Astrocyte of the cerebellum (primary cell): ENCODE measurements around the gene CCNT1.
"Not testable (repeated sequence)": the region's sequence is repeated elsewhere in the genome, so short reads cannot be mapped to it uniquely, and the experiment has no call there.

Experiments
- DNase-seq: peaks from one replicate; pipeline ENCODE4 v3.0.0-alpha.2; 2011; ENCODE audit warnings: low read depth
- H3K4me3 ChIP-seq: 2 replicates; pipeline ENCODE4 v1.5.1; 2011; ENCODE audit warnings: mild to moderate bottlenecking, low read depth, low read length, moderate library complexity
- in situ Hi-C: cut with HindIII; loops from 2 replicates; pipeline ENCODE4 v1.10.0; 2017; ENCODE audit warnings: low sequenced_read_pairs
- TF ChIP-seq, protein P1 (sequence below): IDR thresholded peaks from 2 replicates; pipeline ENCODE4 v1.5.1; 2012; ENCODE audit warnings: low read length, low read depth, moderate library complexity, mild to moderate bottlenecking; ENCODE audit errors: missing control alignments

Gene CCNT1

DNA sequence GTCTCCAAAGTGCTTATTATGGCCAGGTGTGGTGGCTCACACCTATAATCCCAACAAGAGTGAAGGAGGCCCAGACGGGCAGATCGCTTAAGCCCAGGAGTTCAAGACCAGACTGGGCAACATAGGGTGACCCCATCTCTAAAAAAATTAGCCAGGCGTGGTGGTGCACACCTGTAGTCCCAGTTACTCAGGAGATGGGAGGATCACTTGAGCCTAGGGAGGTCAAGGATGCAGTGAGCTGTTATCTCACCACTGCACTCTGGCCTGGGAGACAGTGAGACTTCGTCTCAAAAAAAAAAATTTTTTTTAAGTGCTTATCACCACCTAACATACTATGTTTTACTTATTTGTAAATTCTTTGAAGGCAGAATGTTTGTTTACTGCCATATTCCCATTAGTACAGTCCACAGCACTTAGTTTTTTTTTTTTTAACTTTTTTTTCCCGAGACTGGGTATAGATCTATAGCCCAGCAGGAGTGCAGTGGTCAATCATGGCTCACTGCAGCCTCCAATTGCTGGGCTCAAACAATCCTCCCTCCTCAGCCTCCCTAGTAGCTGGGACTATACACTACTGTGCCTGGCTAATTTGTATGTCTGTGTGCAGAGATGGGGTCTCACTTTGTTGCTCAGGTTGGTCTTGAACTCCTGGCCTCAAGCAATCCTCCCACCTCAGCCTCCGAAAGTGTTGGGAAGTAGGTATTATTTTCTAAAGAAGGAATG, 29.7 kb downstream of the CCNT1 start:
- TF ChIP-seq, protein P1, sequence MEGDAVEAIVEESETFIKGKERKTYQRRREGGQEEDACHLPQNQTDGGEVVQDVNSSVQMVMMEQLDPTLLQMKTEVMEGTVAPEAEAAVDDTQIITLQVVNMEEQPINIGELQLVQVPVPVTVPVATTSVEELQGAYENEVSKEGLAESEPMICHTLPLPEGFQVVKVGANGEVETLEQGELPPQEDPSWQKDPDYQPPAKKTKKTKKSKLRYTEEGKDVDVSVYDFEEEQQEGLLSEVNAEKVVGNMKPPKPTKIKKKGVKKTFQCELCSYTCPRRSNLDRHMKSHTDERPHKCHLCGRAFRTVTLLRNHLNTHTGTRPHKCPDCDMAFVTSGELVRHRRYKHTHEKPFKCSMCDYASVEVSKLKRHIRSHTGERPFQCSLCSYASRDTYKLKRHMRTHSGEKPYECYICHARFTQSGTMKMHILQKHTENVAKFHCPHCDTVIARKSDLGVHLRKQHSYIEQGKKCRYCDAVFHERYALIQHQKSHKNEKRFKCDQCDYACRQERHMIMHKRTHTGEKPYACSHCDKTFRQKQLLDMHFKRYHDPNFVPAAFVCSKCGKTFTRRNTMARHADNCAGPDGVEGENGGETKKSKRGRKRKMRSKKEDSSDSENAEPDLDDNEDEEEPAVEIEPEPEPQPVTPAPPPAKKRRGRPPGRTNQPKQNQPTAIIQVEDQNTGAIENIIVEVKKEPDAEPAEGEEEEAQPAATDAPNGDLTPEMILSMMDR = no peak
- in situ Hi-C loops = no loop called here
- no peak for DNase-seq
- H3K4me3 ChIP-seq = no peak overlapping the region

DNA sequence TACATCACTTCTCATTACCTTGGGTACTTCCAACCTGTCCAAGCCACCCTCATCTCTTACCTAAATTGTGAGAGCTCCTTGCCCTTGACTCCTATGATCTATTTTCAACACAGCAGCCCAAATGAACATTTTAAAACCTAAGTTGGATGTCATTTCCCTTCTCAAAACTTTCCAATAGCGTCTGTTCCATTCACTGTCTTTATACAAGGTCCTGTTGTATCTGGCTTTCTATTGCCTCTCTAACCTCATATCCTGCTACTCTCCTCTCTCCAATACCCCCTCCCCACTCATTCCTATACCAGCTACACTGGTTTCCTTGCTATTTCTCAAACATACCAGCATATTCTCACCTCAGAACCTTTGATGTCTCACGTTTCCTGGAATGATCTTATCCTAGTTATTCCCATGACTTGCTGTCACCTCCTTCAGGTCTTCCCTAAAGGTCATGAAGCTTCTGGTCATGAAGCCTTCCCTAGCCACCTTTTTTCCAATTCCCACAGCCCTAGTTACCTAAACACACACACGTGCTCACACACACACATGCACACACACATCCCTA, 30.4 kb downstream of the CCNT1 start:
- TF ChIP-seq, protein P1 = no peak
- in situ Hi-C loops = no loop called here
- H3K4me3 ChIP-seq = no peak overlapping the region
- no peak for DNase-seq

DNA sequence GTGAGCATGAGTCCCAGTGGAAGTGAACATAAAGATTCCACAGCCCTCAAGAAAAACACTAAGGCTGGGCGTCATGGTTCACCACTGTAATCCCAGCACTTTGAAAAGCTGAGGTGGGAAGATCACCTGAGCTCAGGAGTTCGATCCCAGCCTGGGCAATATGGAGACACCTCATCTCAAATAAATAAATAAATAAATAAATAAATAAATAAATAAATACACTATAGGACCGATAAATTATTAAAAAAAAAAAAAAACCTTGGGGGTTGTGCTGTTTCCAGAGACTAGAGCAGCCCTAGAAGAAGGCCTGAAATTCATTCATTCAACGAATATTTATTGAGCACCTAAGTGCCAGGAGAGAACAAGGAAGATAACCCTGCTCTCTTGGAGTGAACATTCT, 33.0 kb downstream of the CCNT1 start:
- TF ChIP-seq, protein P1 = no peak

DNA sequence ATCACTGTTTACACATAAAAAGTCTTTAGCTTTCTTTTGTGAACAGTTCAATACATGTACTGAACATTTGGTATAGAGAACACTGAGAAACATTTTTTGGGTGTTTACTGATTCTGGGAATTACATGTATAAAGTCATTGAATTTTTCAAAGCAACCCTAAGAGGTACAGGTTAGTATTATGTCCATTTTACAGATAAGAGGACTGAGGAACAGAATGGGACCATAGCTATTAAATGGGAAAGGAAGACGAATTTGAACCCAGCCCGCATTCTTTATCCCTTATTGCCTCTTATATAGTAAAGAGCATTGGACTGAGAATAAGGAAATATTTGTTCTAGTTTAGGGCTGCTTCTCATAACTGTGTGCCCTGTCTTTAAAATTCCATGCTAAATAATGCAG, 33.6 kb downstream of the CCNT1 start:
- H3K4me3 ChIP-seq = peak overlapping the region; percentile 98
- in situ Hi-C loops = no loop called here
- TF ChIP-seq, protein P1 = no peak
- no peak for DNase-seq

More for the DNA sequence above, 33.0 kb downstream of the CCNT1 start:
- in situ Hi-C loops = no loop called here
- DNase-seq = no peak
- H3K4me3 ChIP-seq = no peak overlapping the region

DNA sequence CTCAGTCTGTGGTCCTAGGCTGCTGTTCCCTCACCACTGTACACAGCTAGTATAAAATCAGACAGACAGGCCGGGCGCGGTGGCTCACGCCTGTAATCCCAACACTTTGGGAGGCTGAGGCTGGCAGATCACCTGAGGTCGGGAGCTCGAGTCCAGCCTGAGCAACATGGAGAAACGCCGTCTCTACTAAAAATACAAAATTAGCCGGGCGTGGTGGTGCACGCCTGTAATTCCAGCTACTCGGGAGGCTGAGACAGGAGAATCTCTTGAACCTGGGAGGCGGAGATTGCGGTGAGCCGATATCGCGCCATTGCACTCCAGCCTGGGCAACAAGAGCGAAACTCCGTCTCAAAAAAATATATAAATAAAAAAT, 34.0 kb downstream of the CCNT1 start:
- in situ Hi-C loops = not testable (repeated sequence)
- H3K4me3 ChIP-seq = peak overlapping the region; percentile 98

DNA sequence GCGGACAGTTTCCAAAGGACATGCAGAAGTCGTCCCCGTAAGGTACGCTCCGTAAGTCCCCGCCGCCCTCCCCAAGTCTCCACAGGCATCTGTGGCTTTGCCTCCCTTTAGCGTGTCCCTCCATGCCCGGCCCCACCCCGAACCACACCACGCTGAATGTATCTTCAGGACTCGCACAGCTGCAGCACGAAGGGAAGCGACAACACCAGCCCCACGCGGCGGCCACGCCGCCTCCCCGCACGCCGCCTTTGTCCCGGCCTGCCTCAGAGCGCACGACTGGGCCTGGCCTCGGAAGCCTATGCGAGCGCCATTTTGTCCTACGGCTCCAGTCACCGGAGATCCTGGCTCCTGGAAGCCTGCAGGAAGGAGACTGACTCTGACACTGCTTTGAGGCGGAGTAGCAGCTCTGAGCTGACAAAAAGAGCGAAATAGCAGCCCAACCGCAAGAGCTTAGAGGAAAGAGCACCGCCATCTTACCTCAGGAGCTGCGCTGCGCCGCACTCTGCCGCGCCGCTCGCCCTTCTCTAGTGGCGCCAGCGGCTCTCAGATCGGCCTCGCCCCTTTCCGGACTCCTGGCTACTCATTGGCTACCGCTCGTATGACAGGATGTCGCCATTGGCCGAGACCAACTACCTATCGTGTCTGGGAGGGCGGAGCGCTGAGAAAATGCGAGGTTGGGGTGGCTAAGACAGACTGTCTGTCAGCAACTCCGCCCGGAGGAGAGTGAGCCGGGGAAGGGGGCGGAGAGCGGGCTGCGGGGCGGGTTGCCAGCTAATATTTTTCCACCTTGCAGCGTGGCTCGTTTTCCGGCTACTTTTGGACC, 34.6 kb downstream of the CCNT1 start, which contains the start of gene KANSL2:
KANSL2 (minus strand) TSS at position 529 of the 823 bp plus-strand sequence. CDS start 606 bp downstream, outside the sequence.
- in situ Hi-C loops = no loop called here
- peak; percentile 98 for DNase-seq
- peak within 1 kb of the TSS; percentile 98 for H3K4me3 ChIP-seq
- TF ChIP-seq, protein P1 = no peak

More for the DNA sequence above, 34.0 kb downstream of the CCNT1 start:
- not testable (repeated sequence) for DNase-seq

DNA sequence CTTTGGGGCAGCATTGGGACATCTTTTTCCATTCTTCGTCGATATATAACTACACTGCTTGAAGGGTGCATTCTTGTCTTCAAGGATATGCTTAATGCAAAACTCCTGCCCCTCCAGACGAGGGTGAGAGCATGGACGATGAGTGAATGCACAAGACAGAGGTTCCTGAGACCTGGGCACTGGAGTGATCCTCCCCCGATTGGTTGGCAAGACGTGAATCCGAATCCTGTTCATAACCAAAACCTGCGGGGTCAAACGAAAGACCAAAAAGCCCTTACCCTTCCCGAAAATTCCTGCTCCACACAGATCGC, 35.2 kb downstream of the CCNT1 start:
- DNase-seq = no peak
- in situ Hi-C loops = no loop called here
- TF ChIP-seq, protein P1 = no peak
- peak overlapping the region; percentile 98 for H3K4me3 ChIP-seq
